Astrocyte (in vitro differentiated cells and primary cell): ENCODE data around the gene KRTAP4-6.

Experiments
- EZH2 ChIP-seq: IDR thresholded peaks from 2 replicates; pipeline ENCODE4 v1.6.1; 2012; ENCODE audit warnings: mild to moderate bottlenecking, low read length, inconsistent platforms; ENCODE audit not compliant: insufficient read depth
- TF ChIP-seq, protein P1 (sequence below): IDR thresholded peaks from 2 replicates; pipeline ENCODE4 v1.5.1; 2011; ENCODE audit warnings: low read depth, mild to moderate bottlenecking, inconsistent platforms, low read length, moderate library complexity; ENCODE audit not compliant: insufficient read depth

DNA sequence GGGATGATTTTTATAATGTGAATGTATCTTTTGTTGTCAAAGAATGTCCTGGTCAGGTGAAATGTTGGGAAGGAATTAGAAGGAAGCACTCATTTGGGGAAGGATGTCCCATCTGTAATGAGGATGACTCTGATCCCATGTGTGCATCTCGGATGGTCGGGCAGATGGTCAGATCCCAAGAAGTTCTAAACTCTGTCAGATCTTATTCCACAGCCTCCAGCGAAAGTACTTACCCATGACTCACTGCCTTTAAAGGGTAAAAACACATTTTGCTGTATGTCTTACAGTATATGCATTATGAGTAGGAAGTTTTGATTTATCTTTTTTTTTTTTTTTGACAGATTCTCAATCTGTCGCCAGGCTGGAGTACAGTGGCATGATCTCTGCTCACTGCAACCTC is 21.6 kb downstream of the KRTAP4-6 start:
- TF ChIP-seq, protein P1, sequence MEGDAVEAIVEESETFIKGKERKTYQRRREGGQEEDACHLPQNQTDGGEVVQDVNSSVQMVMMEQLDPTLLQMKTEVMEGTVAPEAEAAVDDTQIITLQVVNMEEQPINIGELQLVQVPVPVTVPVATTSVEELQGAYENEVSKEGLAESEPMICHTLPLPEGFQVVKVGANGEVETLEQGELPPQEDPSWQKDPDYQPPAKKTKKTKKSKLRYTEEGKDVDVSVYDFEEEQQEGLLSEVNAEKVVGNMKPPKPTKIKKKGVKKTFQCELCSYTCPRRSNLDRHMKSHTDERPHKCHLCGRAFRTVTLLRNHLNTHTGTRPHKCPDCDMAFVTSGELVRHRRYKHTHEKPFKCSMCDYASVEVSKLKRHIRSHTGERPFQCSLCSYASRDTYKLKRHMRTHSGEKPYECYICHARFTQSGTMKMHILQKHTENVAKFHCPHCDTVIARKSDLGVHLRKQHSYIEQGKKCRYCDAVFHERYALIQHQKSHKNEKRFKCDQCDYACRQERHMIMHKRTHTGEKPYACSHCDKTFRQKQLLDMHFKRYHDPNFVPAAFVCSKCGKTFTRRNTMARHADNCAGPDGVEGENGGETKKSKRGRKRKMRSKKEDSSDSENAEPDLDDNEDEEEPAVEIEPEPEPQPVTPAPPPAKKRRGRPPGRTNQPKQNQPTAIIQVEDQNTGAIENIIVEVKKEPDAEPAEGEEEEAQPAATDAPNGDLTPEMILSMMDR, result no peak
- no peak for TF ChIP-seq EZH2
